ENCODE results near the gene KRTAP9-4. TPM values are rescaled to one million over a fixed set of nuclear protein-coding genes. Genes with fewer than 3 reads are reported as not detected.

The KRTAP9-4 gene
- total and polyA plus RNA-seq, 2 of the 8 experiments (the other 6 are each of a cell fraction or from before 2014, with no cell fraction given): not detected

Small RNA genes lying within 50 kb of the gene (small RNA-seq; reads per million reads assigned to genes)
- gene KRTAP9-10P (ENCODE audit: insufficient read depth): not detected

Other genes with a start within 250 kb of the KRTAP9-4 start
Only the 30 nearest of the 41 such genes appear.
- gene KRTAP2-3, start 189.6 kb upstream of the KRTAP9-4 start, total RNA-seq (2021; fragmentation: NEBNext Ultra II Directional; extraction: Animal tissue kit (Norgen Biotek cat#: 25700)): not detected in 2 replicates
- gene KRTAP2-3, start 189.6 kb upstream of the KRTAP9-4 start, polyA plus RNA-seq (2011; rRNA removed): not detected in 2 replicates
- gene KRTAP2-4, start 183.8 kb upstream of the KRTAP9-4 start, total RNA-seq (2021; fragmentation: NEBNext Ultra II Directional; extraction: Animal tissue kit (Norgen Biotek cat#: 25700)): not detected in 2 replicates
- not detected in 2 replicates for gene KRTAP2-4, start 183.8 kb upstream of the KRTAP9-4 start, polyA plus RNA-seq (2011; rRNA removed)
- gene KRTAP4-7, start 165.5 kb upstream of the KRTAP9-4 start, total RNA-seq (2021; fragmentation: NEBNext Ultra II Directional; extraction: Animal tissue kit (Norgen Biotek cat#: 25700)): not detected in 2 replicates
- gene KRTAP4-7, start 165.5 kb upstream of the KRTAP9-4 start, polyA plus RNA-seq (2011; rRNA removed): not detected in 2 replicates
- not detected in 2 replicates for gene KRTAP4-8, start 151.5 kb upstream of the KRTAP9-4 start, total RNA-seq (2021; fragmentation: NEBNext Ultra II Directional; extraction: Animal tissue kit (Norgen Biotek cat#: 25700))
- not detected in 2 replicates for gene KRTAP4-8, start 151.5 kb upstream of the KRTAP9-4 start, polyA plus RNA-seq (2011; rRNA removed)
- not detected in 2 replicates for gene KRTAP4-16, start 147.5 kb upstream of the KRTAP9-4 start, total RNA-seq (2021; fragmentation: NEBNext Ultra II Directional; extraction: Animal tissue kit (Norgen Biotek cat#: 25700))
- gene KRTAP4-16, start 147.5 kb upstream of the KRTAP9-4 start, polyA plus RNA-seq (2011; rRNA removed): not detected in 2 replicates
- gene KRTAP4-9, start 144.3 kb upstream of the KRTAP9-4 start, total RNA-seq (2021; fragmentation: NEBNext Ultra II Directional; extraction: Animal tissue kit (Norgen Biotek cat#: 25700)): not detected in 2 replicates
- 0.06 TPM in 1 of 2 replicates, not detected in the other for gene KRTAP4-9, start 144.3 kb upstream of the KRTAP9-4 start, polyA plus RNA-seq (2011; rRNA removed)
- gene KRTAP4-11, start 131.3 kb upstream of the KRTAP9-4 start, total RNA-seq (2021; fragmentation: NEBNext Ultra II Directional; extraction: Animal tissue kit (Norgen Biotek cat#: 25700)): not detected in 2 replicates
- gene KRTAP4-11, start 131.3 kb upstream of the KRTAP9-4 start, polyA plus RNA-seq (2011; rRNA removed): not detected in 2 replicates
- not detected in 2 replicates for gene KRTAP4-12, start 125.5 kb upstream of the KRTAP9-4 start, total RNA-seq (2021; fragmentation: NEBNext Ultra II Directional; extraction: Animal tissue kit (Norgen Biotek cat#: 25700))
- not detected in 2 replicates for gene KRTAP4-12, start 125.5 kb upstream of the KRTAP9-4 start, polyA plus RNA-seq (2011; rRNA removed)
- gene KRTAP4-6, start 109.1 kb upstream of the KRTAP9-4 start, total RNA-seq (2021; fragmentation: NEBNext Ultra II Directional; extraction: Animal tissue kit (Norgen Biotek cat#: 25700)): not detected in 2 replicates
- not detected in 2 replicates for gene KRTAP4-6, start 109.1 kb upstream of the KRTAP9-4 start, polyA plus RNA-seq (2011; rRNA removed)
- gene KRTAP4-5, start 99.9 kb upstream of the KRTAP9-4 start, total RNA-seq (2021; fragmentation: NEBNext Ultra II Directional; extraction: Animal tissue kit (Norgen Biotek cat#: 25700)): not detected in 2 replicates
- gene KRTAP4-5, start 99.9 kb upstream of the KRTAP9-4 start, polyA plus RNA-seq (2011; rRNA removed): not detected in 2 replicates
- not detected in 2 replicates for gene KRTAP4-4, start 88.9 kb upstream of the KRTAP9-4 start, total RNA-seq (2021; fragmentation: NEBNext Ultra II Directional; extraction: Animal tissue kit (Norgen Biotek cat#: 25700))
- not detected in 2 replicates for gene KRTAP4-4, start 88.9 kb upstream of the KRTAP9-4 start, polyA plus RNA-seq (2011; rRNA removed)
- not detected in 2 replicates for gene KRTAP4-3, start 81.5 kb upstream of the KRTAP9-4 start, total RNA-seq (2021; fragmentation: NEBNext Ultra II Directional; extraction: Animal tissue kit (Norgen Biotek cat#: 25700))
- not detected in 2 replicates for gene KRTAP4-3, start 81.5 kb upstream of the KRTAP9-4 start, polyA plus RNA-seq (2011; rRNA removed)
- not detected in 2 replicates for gene KRTAP4-2, start 71.5 kb upstream of the KRTAP9-4 start, total RNA-seq (2021; fragmentation: NEBNext Ultra II Directional; extraction: Animal tissue kit (Norgen Biotek cat#: 25700))
- gene KRTAP4-2, start 71.5 kb upstream of the KRTAP9-4 start, polyA plus RNA-seq (2011; rRNA removed): not detected in 2 replicates
- not detected in 2 replicates for gene KRTAP4-1, start 64.8 kb upstream of the KRTAP9-4 start, total RNA-seq (2021; fragmentation: NEBNext Ultra II Directional; extraction: Animal tissue kit (Norgen Biotek cat#: 25700))
- gene KRTAP4-1, start 64.8 kb upstream of the KRTAP9-4 start, polyA plus RNA-seq (2011; rRNA removed): 0.16 TPM in 1 of 2 replicates, not detected in the other
- not detected in 2 replicates for gene KRTAP9-1, start 59.8 kb upstream of the KRTAP9-4 start, total RNA-seq (2021; fragmentation: NEBNext Ultra II Directional; extraction: Animal tissue kit (Norgen Biotek cat#: 25700))
- gene KRTAP9-1, start 59.8 kb upstream of the KRTAP9-4 start, polyA plus RNA-seq (2011; rRNA removed): not detected in 2 replicates
- not detected in 2 replicates for gene KRTAP9-2, start 23.0 kb upstream of the KRTAP9-4 start, total RNA-seq (2021; fragmentation: NEBNext Ultra II Directional; extraction: Animal tissue kit (Norgen Biotek cat#: 25700))
- not detected in 2 replicates for gene KRTAP9-2, start 23.0 kb upstream of the KRTAP9-4 start, polyA plus RNA-seq (2011; rRNA removed)
- gene KRTAP9-3, start 17.2 kb upstream of the KRTAP9-4 start, total RNA-seq (2021; fragmentation: NEBNext Ultra II Directional; extraction: Animal tissue kit (Norgen Biotek cat#: 25700)): not detected in 2 replicates
- gene KRTAP9-3, start 17.2 kb upstream of the KRTAP9-4 start, polyA plus RNA-seq (2011; rRNA removed): not detected in 2 replicates
- not detected in 2 replicates for gene KRTAP9-8, start 11.7 kb upstream of the KRTAP9-4 start, total RNA-seq (2021; fragmentation: NEBNext Ultra II Directional; extraction: Animal tissue kit (Norgen Biotek cat#: 25700))
- gene KRTAP9-8, start 11.7 kb upstream of the KRTAP9-4 start, polyA plus RNA-seq (2011; rRNA removed): not detected in 2 replicates
- not detected in 2 replicates for gene KRTAP9-9, start 5.7 kb downstream of the KRTAP9-4 start, total RNA-seq (2021; fragmentation: NEBNext Ultra II Directional; extraction: Animal tissue kit (Norgen Biotek cat#: 25700))
- gene KRTAP9-9, start 5.7 kb downstream of the KRTAP9-4 start, polyA plus RNA-seq (2011; rRNA removed): not detected in 2 replicates
- gene KRTAP9-6, start 15.7 kb downstream of the KRTAP9-4 start, total RNA-seq (2021; fragmentation: NEBNext Ultra II Directional; extraction: Animal tissue kit (Norgen Biotek cat#: 25700)): not detected in 2 replicates
- not detected in 2 replicates for gene KRTAP9-6, start 15.7 kb downstream of the KRTAP9-4 start, polyA plus RNA-seq (2011; rRNA removed)
- not detected in 2 replicates for gene KRTAP9-7, start 26.0 kb downstream of the KRTAP9-4 start, total RNA-seq (2021; fragmentation: NEBNext Ultra II Directional; extraction: Animal tissue kit (Norgen Biotek cat#: 25700))
- not detected in 2 replicates for gene KRTAP9-7, start 26.0 kb downstream of the KRTAP9-4 start, polyA plus RNA-seq (2011; rRNA removed)
- not detected in 2 replicates for gene KRTAP29-1, start 53.2 kb downstream of the KRTAP9-4 start, total RNA-seq (2021; fragmentation: NEBNext Ultra II Directional; extraction: Animal tissue kit (Norgen Biotek cat#: 25700))
- gene KRTAP29-1, start 53.2 kb downstream of the KRTAP9-4 start, polyA plus RNA-seq (2011; rRNA removed): not detected in 2 replicates
- not detected in 2 replicates for gene KRTAP16-1, start 59.6 kb downstream of the KRTAP9-4 start, total RNA-seq (2021; fragmentation: NEBNext Ultra II Directional; extraction: Animal tissue kit (Norgen Biotek cat#: 25700))
- gene KRTAP16-1, start 59.6 kb downstream of the KRTAP9-4 start, polyA plus RNA-seq (2011; rRNA removed): not detected in 2 replicates
- not detected in 2 replicates for gene KRTAP17-1, start 66.0 kb downstream of the KRTAP9-4 start, total RNA-seq (2021; fragmentation: NEBNext Ultra II Directional; extraction: Animal tissue kit (Norgen Biotek cat#: 25700))
- gene KRTAP17-1, start 66.0 kb downstream of the KRTAP9-4 start, polyA plus RNA-seq (2011; rRNA removed): not detected in 2 replicates
- gene KRT33A, start 101.1 kb downstream of the KRTAP9-4 start, total RNA-seq (2021; fragmentation: NEBNext Ultra II Directional; extraction: Animal tissue kit (Norgen Biotek cat#: 25700)): not detected in 2 replicates
- not detected in 2 replicates for gene KRT33A, start 101.1 kb downstream of the KRTAP9-4 start, polyA plus RNA-seq (2011; rRNA removed)
- gene KRT33B, start 120.1 kb downstream of the KRTAP9-4 start, total RNA-seq (2021; fragmentation: NEBNext Ultra II Directional; extraction: Animal tissue kit (Norgen Biotek cat#: 25700)): not detected in 2 replicates
- not detected in 2 replicates for gene KRT33B, start 120.1 kb downstream of the KRTAP9-4 start, polyA plus RNA-seq (2011; rRNA removed)
- not detected in 2 replicates for gene KRT34, start 132.6 kb downstream of the KRTAP9-4 start, total RNA-seq (2021; fragmentation: NEBNext Ultra II Directional; extraction: Animal tissue kit (Norgen Biotek cat#: 25700))
- gene KRT34, start 132.6 kb downstream of the KRTAP9-4 start, polyA plus RNA-seq (2011; rRNA removed): not detected in 2 replicates
- not detected in 2 replicates for gene KRT31, start 147.9 kb downstream of the KRTAP9-4 start, total RNA-seq (2021; fragmentation: NEBNext Ultra II Directional; extraction: Animal tissue kit (Norgen Biotek cat#: 25700))
- gene KRT31, start 147.9 kb downstream of the KRTAP9-4 start, polyA plus RNA-seq (2011; rRNA removed): not detected in 2 replicates
- gene KRT37, start 174.9 kb downstream of the KRTAP9-4 start, total RNA-seq (2021; fragmentation: NEBNext Ultra II Directional; extraction: Animal tissue kit (Norgen Biotek cat#: 25700)): not detected in 2 replicates
- gene KRT37, start 174.9 kb downstream of the KRTAP9-4 start, polyA plus RNA-seq (2011; rRNA removed): not detected in 2 replicates
- not detected in 2 replicates for gene KRT38, start 191.3 kb downstream of the KRTAP9-4 start, total RNA-seq (2021; fragmentation: NEBNext Ultra II Directional; extraction: Animal tissue kit (Norgen Biotek cat#: 25700))
- gene KRT38, start 191.3 kb downstream of the KRTAP9-4 start, polyA plus RNA-seq (2011; rRNA removed): not detected in 2 replicates